Measurements from ENCODE around the gene GRK2. TPM values are rescaled to one million over a fixed set of nuclear protein-coding genes. Genes with fewer than 3 reads are reported as not detected.

GRK2 gene
- total RNA-seq, 2 donors from 2014 or later, result 58.0 to 61.7 TPM

DNA sequence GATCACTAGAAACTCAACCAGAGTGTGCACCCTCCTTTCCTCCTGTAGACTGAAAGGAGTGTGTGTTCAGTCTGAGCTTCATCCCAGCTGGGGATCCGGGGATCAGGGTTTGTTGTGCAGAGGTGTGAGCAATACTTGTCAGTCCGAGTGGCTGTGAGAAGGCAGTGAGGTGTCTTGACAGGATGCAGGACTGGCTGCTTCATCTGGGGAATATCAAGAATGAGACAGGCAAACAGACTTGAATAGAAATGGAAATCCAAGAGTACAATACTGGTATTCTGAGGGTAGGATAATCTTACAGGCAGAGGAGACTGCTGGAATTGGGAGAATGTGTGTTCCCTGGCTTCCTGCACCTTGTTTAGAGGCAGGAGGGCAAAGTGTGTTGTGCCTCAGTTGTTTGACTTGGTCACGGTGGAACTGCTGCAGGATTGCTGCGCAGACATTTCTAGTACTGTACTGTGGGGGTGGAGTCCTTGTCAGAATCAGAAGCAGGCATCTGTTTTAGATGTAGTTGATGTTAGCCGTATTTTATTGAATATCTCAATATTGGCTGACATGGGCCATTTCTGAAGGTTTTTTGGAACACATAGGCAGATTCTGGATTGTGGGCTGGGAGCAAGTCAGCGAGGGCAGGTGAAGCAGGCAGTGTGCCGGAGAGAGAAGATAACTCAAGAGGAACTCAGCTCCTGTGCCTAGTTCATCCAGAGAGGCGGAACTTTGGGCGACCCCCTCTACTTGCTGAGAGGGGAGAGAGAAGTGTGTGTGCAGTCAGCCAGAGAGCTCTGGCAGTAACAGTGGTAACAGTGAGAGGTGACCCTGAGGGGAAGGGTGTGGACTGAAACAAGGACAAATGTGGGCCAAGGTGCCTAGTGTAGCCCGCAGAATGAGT is 27.1 kb upstream of the GRK2 start:
- peak overlapping the region; percentile 99 for H3K4me3 Mint-ChIP-seq
- Histone ChIP-seq H3K4me1 (ENCODE audit: control insufficient read depth, insufficient read depth, low read length) (peaks cover 21% of the 10 kb centered on the region), H3K4me3 (ENCODE audit: low read length) (peak overlapping the region; percentile 98), H3K9me3 (ENCODE audit: control insufficient read depth, low read length) (no peaks in the 10 kb centered on the region), H3K27me3 (ENCODE audit: control insufficient read depth, insufficient read depth, low read length, poor library complexity, severe bottlenecking) (no peaks in the 10 kb centered on the region), H3K27ac (ENCODE audit: low read depth, low read length) (peak overlapping the region; percentile 42), H3K36me3 (ENCODE audit: control insufficient read depth, insufficient read depth, low read length) (peaks cover 30% of the 10 kb centered on the region), H3K9ac (ENCODE audit: extremely low read depth, low read length, poor library complexity, severe bottlenecking) (no peak overlapping the region)
- no peak for DNase-seq
- no peaks in the 10 kb centered on the region for H3K27me3 Mint-ChIP-seq (ENCODE audit: insufficient read depth)
- WGBS, 2 experiments (ENCODE audit: insufficient coverage in 1 of 2, insufficient read length in 1 of 2), result 41 to 53% methylated on average over 9 to 10 of the region's 10 CpGs
- peaks cover 38% of the 10 kb centered on the region for H3K4me1 Mint-ChIP-seq
- no peaks in the 10 kb centered on the region for H3K9me3 Mint-ChIP-seq
- peak overlapping the region; percentile 97 for H3K27ac Mint-ChIP-seq
- peaks cover 34% of the 10 kb centered on the region for H3K36me3 Mint-ChIP-seq (ENCODE audit: low read depth)
- TF ChIP-seq CTCF (conservative IDR thresholded peaks at IDR 0.05), result no peak

DNA sequence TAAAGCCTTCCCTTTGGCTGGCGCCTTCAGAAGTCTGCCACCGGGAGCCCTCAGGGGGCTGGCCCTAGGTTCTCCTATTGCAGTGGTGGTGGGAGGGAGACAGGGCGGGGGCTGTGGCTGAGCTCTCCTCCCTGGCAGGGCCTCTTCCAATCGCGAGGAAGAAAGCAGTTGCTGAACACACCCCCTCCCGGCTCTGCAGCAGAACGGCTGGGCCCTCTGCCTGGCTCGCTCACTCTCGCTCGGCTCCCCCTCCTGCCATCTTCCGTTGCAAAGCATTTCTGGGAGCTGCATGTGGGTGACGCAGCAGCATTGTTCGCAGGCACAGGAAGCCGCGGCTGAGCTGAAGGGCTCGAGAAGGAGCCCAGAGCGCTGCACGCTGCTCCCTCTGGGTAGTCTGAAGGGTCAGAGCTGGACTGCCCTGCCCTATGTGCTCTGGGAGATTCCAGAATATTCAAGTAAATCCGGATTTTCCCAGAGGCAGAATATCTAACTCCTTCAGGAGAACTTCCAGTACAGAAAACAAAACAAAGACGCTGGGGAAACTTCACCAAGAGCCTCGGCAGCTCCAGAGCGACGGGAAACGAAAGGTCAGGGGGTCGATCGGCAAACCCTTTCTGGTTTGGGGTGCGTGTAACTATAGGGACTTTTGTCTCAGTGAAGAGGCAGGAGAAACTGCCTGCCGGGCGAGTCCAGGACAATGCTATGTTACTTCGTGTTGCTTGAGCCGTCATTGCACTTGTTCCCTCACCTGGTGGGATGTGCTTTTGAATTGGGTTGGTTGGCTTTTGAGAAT is 26.3 kb upstream of the GRK2 start:
- Mint-ChIP-seq H3K27ac (peak overlapping the region; percentile 100), H3K9me3 (no peaks in the 10 kb centered on the region), H3K4me1 (peaks cover 34% of the 10 kb centered on the region), H3K27me3 (ENCODE audit: insufficient read depth) (no peaks in the 10 kb centered on the region), H3K36me3 (ENCODE audit: low read depth) (peaks cover 36% of the 10 kb centered on the region), H3K4me3 (peak overlapping the region; percentile 99)
- WGBS, 2 experiments (ENCODE audit: insufficient coverage in 1 of 2, insufficient read length in 1 of 2), result 0% methylated on average over 17 to 31 of the region's 31 CpGs
- no peaks in the 10 kb centered on the region for H3K27me3 ChIP-seq (ENCODE audit: control insufficient read depth, insufficient read depth, low read length, poor library complexity, severe bottlenecking)
- no peak for TF ChIP-seq CTCF (conservative IDR thresholded peaks at IDR 0.05)
- peaks cover 32% of the 10 kb centered on the region for H3K36me3 ChIP-seq (ENCODE audit: control insufficient read depth, insufficient read depth, low read length)
- no peaks in the 10 kb centered on the region for H3K9me3 ChIP-seq (ENCODE audit: control insufficient read depth, low read length)
- peak overlapping the region; percentile 96 for H3K27ac ChIP-seq (ENCODE audit: low read depth, low read length)
- H3K4me1 ChIP-seq (ENCODE audit: control insufficient read depth, insufficient read depth, low read length), result peaks cover 21% of the 10 kb centered on the region
- peak overlapping the region; percentile 99 for H3K9ac ChIP-seq (ENCODE audit: extremely low read depth, low read length, poor library complexity, severe bottlenecking)
- peak overlapping the region; percentile 98 for H3K4me3 ChIP-seq (ENCODE audit: low read length)
- peak; percentile 99 for DNase-seq

DNA sequence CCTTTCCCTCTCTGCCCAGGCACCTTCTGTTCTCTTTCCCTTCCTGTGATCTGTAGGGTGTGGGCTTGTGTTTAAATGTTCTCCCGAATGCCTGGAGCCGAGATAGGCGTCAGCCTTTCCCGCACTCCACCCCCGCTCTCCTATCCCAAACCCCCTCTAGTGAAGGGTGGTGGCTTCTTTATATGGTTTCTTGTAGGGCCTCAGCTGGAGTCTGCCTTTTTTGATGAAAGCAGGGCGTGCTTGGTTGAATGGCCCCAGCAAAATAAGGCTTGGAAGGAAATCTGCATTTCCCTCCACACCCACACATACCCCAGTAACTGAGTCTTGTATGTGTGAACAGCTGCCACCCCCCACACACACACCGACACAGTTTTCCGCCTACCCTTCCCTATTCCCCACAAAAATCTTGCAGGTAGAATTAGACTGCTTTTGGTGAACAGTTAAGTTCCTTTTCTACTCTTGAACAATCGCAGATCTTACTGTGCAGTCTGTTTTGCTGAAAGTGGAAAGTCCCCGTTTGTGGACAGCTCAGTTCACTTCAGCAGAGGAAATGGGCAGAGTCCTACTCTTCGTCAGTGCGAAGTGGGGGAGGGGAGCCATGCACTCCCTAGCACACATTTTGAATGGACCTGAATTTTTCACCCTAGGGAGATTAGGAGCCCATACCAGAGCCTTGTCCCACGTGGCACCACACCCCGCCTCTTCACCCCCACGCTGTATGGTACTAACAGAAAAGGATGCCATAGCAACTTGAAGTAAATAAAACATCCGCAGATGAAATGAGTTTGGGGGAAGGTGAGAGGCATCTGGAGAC is 25.5 kb upstream of the GRK2 start:
- TF ChIP-seq CTCF (conservative IDR thresholded peaks at IDR 0.05), result no peak
- Mint-ChIP-seq H3K36me3 (ENCODE audit: low read depth) (peaks cover 41% of the 10 kb centered on the region), H3K27ac (peak overlapping the region; percentile 100), H3K9me3 (no peaks in the 10 kb centered on the region), H3K27me3 (ENCODE audit: insufficient read depth) (no peaks in the 10 kb centered on the region), H3K4me1 (peaks cover 34% of the 10 kb centered on the region), H3K4me3 (peak overlapping the region; percentile 99)
- DNase-seq, result peak; percentile 69
- Histone ChIP-seq H3K27me3 (ENCODE audit: control insufficient read depth, insufficient read depth, low read length, poor library complexity, severe bottlenecking) (no peaks in the 10 kb centered on the region), H3K4me1 (ENCODE audit: control insufficient read depth, insufficient read depth, low read length) (peaks cover 21% of the 10 kb centered on the region), H3K9ac (ENCODE audit: extremely low read depth, low read length, poor library complexity, severe bottlenecking) (peak overlapping the region; percentile 99), H3K4me3 (ENCODE audit: low read length) (peak overlapping the region; percentile 98), H3K9me3 (ENCODE audit: control insufficient read depth, low read length) (no peaks in the 10 kb centered on the region), H3K27ac (ENCODE audit: low read depth, low read length) (peak overlapping the region; percentile 96), H3K36me3 (ENCODE audit: control insufficient read depth, insufficient read depth, low read length) (peaks cover 40% of the 10 kb centered on the region)
- 0 to 2% methylated on average over 3 to 12 of the region's 16 CpGs for whole genome bisulfite sequencing, 2 experiments (ENCODE audit: insufficient coverage in 1 of 2, insufficient read length in 1 of 2)
